Lower leg skin (tissue), 3 donors: ENCODE results near the gene TEN1.

ENCODE experiments used
- CTCF ChIP-seq, 3 donors: fragments of 450-650 bp; IDR thresholded peaks; one replicate each; pipeline ENCODE4 v1.5.1; 2016; ENCODE audit warnings: antibody characterized with exemption in 3 of 3, mild to moderate bottlenecking in 3 of 3, moderate library complexity in 2 of 3
- POLR2A ChIP-seq, 2 donors: fragments of 450-650 bp; IDR thresholded peaks; one replicate each; pipeline ENCODE4 v1.6.1; 2016 to 2017; ENCODE audit warnings: antibody characterized with exemption in 2 of 2, mild to moderate bottlenecking in 1 of 2, moderate library complexity in 1 of 2

GRCh38 chr17:76034428-76035350 lies 55.6 kb downstream of the TEN1 start:
- TF ChIP-seq CTCF (IDR thresholded peaks at IDR 0.05) (no peak), POLR2A (IDR thresholded peaks at IDR 0.05) (no peak)
